ENCODE data around the gene CCDC157.

DNA sequence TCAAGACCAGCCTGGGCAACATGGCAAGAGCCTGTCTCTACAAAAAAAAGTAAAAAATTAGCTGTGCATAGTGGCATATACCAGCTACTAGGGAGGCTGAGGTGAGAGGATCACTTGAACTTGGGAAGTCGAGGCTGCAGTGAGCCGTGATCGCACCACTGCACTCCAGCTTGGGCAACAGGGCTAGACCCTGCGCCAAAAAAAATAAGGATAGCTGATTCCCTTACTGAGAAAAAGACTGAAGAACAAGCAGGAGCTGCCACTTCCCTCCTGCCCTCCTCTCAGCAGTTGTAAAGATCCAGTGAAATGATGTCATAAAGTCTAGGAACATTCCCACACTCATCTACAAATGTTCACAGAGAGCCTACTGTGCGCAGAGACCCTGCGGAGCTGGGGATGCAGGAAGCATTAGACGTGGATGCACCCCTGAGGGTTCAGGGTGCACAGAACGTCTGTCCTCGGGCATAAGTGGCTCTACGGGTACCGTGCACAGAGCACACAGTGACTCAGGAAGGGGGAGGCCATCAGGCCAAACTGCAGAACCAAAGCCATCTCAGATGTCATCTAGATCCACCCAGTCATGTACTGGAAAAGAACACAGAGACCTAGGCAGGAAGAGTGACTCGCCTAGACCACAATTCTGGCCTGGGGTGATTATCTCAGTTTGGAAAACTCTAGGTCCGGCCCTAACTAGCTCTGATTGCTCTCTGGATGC is 51.7 kb downstream of the CCDC157 start:
- TF ChIP-seq, protein P1, sequence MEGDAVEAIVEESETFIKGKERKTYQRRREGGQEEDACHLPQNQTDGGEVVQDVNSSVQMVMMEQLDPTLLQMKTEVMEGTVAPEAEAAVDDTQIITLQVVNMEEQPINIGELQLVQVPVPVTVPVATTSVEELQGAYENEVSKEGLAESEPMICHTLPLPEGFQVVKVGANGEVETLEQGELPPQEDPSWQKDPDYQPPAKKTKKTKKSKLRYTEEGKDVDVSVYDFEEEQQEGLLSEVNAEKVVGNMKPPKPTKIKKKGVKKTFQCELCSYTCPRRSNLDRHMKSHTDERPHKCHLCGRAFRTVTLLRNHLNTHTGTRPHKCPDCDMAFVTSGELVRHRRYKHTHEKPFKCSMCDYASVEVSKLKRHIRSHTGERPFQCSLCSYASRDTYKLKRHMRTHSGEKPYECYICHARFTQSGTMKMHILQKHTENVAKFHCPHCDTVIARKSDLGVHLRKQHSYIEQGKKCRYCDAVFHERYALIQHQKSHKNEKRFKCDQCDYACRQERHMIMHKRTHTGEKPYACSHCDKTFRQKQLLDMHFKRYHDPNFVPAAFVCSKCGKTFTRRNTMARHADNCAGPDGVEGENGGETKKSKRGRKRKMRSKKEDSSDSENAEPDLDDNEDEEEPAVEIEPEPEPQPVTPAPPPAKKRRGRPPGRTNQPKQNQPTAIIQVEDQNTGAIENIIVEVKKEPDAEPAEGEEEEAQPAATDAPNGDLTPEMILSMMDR (tag by site-specific recombination; IDR thresholded peaks at IDR 0.05), result no peak
- no peak for TF ChIP-seq ZBTB1 (tag by site-specific recombination; IDR thresholded peaks at IDR 0.05)
- no peak for TF ChIP-seq ZNF24 (tag by site-specific recombination; IDR thresholded peaks at IDR 0.05)
- TF ChIP-seq, protein P2, sequence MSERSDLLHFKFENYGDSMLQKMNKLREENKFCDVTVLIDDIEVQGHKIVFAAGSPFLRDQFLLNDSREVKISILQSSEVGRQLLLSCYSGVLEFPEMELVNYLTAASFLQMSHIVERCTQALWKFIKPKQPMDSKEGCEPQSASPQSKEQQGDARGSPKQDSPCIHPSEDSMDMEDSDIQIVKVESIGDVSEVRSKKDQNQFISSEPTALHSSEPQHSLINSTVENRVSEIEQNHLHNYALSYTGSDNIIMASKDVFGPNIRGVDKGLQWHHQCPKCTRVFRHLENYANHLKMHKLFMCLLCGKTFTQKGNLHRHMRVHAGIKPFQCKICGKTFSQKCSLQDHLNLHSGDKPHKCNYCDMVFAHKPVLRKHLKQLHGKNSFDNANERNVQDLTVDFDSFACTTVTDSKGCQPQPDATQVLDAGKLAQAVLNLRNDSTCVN (tag by site-specific recombination; optimal IDR thresholded peaks at IDR 0.05), result no peak
- TF ChIP-seq GLI4 (tag by site-specific recombination; IDR thresholded peaks at IDR 0.05), result no peak
- TF ChIP-seq, protein P3, sequence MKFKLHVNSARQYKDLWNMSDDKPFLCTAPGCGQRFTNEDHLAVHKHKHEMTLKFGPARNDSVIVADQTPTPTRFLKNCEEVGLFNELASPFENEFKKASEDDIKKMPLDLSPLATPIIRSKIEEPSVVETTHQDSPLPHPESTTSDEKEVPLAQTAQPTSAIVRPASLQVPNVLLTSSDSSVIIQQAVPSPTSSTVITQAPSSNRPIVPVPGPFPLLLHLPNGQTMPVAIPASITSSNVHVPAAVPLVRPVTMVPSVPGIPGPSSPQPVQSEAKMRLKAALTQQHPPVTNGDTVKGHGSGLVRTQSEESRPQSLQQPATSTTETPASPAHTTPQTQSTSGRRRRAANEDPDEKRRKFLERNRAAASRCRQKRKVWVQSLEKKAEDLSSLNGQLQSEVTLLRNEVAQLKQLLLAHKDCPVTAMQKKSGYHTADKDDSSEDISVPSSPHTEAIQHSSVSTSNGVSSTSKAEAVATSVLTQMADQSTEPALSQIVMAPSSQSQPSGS (tag by site-specific recombination; IDR thresholded peaks at IDR 0.05; ENCODE audit: low read depth), result no peak
- TF ChIP-seq, protein P4, sequence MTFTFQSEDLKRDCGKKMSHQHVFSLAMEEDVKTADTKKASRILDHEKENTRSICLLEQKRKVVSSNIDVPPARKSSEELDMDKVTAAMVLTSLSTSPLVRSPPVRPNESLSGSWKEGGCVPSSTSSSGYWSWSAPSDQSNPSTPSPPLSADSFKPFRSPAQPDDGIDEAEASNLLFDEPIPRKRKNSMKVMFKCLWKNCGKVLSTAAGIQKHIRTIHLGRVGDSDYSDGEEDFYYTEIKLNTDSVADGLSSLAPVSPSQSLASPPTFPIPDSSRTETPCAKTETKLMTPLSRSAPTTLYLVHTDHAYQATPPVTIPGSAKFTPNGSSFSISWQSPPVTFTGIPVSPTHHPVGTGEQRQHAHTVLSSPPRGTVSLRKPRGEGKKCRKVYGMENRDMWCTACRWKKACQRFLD (tag by site-specific recombination; IDR thresholded peaks at IDR 0.05), result no peak
- TF ChIP-seq ZNF777 (tag by site-specific recombination; IDR thresholded peaks at IDR 0.05; ENCODE audit: borderline replicate concordance), result no peak
- no peak for TF ChIP-seq ZNF501 (tag by site-specific recombination; IDR thresholded peaks at IDR 0.05)
- no peak for TF ChIP-seq ZNF155 (tag by site-specific recombination; IDR thresholded peaks at IDR 0.05)
- TF ChIP-seq, protein P5, sequence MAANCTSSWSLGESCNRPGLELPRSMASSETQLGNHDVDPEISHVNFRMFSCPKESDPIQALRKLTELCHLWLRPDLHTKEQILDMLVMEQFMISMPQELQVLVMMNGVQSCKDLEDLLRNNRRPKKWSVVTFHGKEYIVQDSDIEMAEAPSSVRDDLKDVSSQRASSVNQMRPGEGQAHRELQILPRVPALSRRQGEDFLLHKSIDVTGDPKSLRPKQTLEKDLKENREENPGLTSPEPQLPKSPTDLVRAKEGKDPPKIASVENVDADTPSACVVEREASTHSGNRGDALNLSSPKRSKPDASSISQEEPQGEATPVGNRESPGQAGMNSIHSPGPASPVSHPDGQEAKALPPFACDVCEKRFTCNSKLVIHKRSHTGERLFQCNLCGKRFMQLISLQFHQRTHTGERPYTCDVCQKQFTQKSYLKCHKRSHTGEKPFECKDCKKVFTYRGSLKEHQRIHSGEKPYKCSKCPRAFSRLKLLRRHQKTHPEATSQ (tag by site-specific recombination; IDR thresholded peaks at IDR 0.05), result no peak
- no peak for TF ChIP-seq YY1 (tag by site-specific recombination; IDR thresholded peaks at IDR 0.05)
- no peak for TF ChIP-seq ZNF302 (tag by site-specific recombination; IDR thresholded peaks at IDR 0.05; ENCODE audit: low read depth)
- TF ChIP-seq ZNF350 (tag by site-specific recombination; IDR thresholded peaks at IDR 0.05), result no peak
